HepG2 (cell line): Measurements from ENCODE around the gene WDCP. TPM values are rescaled to one million over a fixed set of nuclear protein-coding genes. Genes with fewer than 3 reads are reported as not detected.

Experiments
- FOXO4 ChIP-seq: sonication (generic); formaldehyde crosslinking; conservative IDR thresholded peaks from 2 replicates; pipeline ENCODE4 v1.8.1; 2023; ENCODE audit warnings: missing genetic modification reagents
- GATA4 ChIP-seq: sonication (generic); IDR thresholded peaks from 2 replicates; pipeline ENCODE4 v1.6.1; 2016; ENCODE audit warnings: antibody characterized with exemption, low read depth, borderline replicate concordance
- HIVEP1 ChIP-seq: sonication (generic); formaldehyde crosslinking; IDR thresholded peaks from 2 replicates; pipeline ENCODE4 v1.4.0; 2020; ENCODE audit warnings: mild to moderate bottlenecking, missing genetic modification reagents
- NFE2L1 ChIP-seq: sonication (generic); formaldehyde crosslinking; IDR thresholded peaks from 2 replicates; pipeline ENCODE4 v1.4.0; 2020; ENCODE audit warnings: missing genetic modification reagents, mild to moderate bottlenecking, borderline replicate concordance
- PHF20 ChIP-seq: sonication (generic); formaldehyde crosslinking; IDR thresholded peaks from 2 replicates; pipeline ENCODE4 v1.5.0; 2020; ENCODE audit warnings: mild to moderate bottlenecking, missing genetic modification reagents
- REST ChIP-seq, 2 experiments: IDR thresholded peaks; 2 replicates each; pipeline ENCODE4 v1.6.1; 2011 to 2012; ENCODE audit warnings: low read length in 2 of 2, borderline replicate concordance in 1 of 2, low read depth in 1 of 2, mild to moderate bottlenecking in 1 of 2, moderate library complexity in 1 of 2
- SOX5 ChIP-seq: IDR thresholded peaks from 2 replicates; pipeline ENCODE4 v1.6.1; 2016; ENCODE audit warnings: borderline replicate concordance
- TBX2 ChIP-seq: sonication (generic); formaldehyde crosslinking; IDR thresholded peaks from 2 replicates; pipeline ENCODE4 v1.5.0; 2020; ENCODE audit warnings: missing genetic modification reagents, mild to moderate bottlenecking, borderline replicate concordance
- ZFP90 ChIP-seq: sonication (generic); formaldehyde crosslinking; IDR thresholded peaks from 2 replicates; pipeline ENCODE4 v1.8.0; 2022; ENCODE audit warnings: missing genetic modification reagents, mild to moderate bottlenecking, inconsistent platforms, borderline replicate concordance
- ZNF274 ChIP-seq: sonication (generic); formaldehyde crosslinking; IDR thresholded peaks from 2 replicates; pipeline ENCODE4 v1.5.1; 2020; ENCODE audit warnings: mild to moderate bottlenecking, missing genetic modification reagents
- ZNF431 ChIP-seq: sonication (generic); formaldehyde crosslinking; IDR thresholded peaks from 2 replicates; pipeline ENCODE4 v1.9.0; 2022; ENCODE audit warnings: missing genetic modification reagents, low read depth, mild to moderate bottlenecking, borderline replicate concordance
- ZNF646 ChIP-seq: sonication (generic); formaldehyde crosslinking; IDR thresholded peaks from 2 replicates; pipeline ENCODE4 v1.9.0; 2021; ENCODE audit warnings: mild to moderate bottlenecking, missing genetic modification reagents
- ZNF749 ChIP-seq: sonication (generic); formaldehyde crosslinking; IDR thresholded peaks from 2 replicates; pipeline ENCODE4 v1.8.0; 2022; ENCODE audit warnings: mild to moderate bottlenecking, missing genetic modification reagents, moderate library complexity, borderline replicate concordance
- ZNF775 ChIP-seq: sonication (generic); formaldehyde crosslinking; IDR thresholded peaks from 2 replicates; pipeline ENCODE4 v1.4.0; 2020; ENCODE audit warnings: missing genetic modification reagents, mild to moderate bottlenecking, moderate library complexity, borderline replicate concordance
- ZNF792 ChIP-seq: IDR thresholded peaks from 2 replicates; pipeline ENCODE4 v1.6.1; 2016
- ZSCAN31 ChIP-seq: sonication (generic); formaldehyde crosslinking; IDR thresholded peaks from 2 replicates; pipeline ENCODE4 v1.5.0; 2020; ENCODE audit warnings: low read depth, mild to moderate bottlenecking, missing genetic modification reagents
- polyA plus RNA-seq, 8 experiments: library from polyadenylated mRNA; depleted of rRNA in 3 of 8; stranded (reverse) in 7 of 8; unstranded in 1 of 8; fragments of >200 nt; fragmentation: Illumina TruSeq in 4 of 8; extraction: Trizol in 4 of 8; gene quantifications; 2 replicates each; pipeline versions ENCODE4 v1.2.1 to v1.2.3, GENCODE V29; 2011 to 2016; ENCODE audit warnings: low read depth in 4 of 8, missing spikeins in 1 of 8, mixed read lengths in 1 of 8; ENCODE audit not compliant: insufficient read depth in 1 of 8
- total RNA-seq, 5 experiments: library from RNA; depleted of rRNA; stranded (reverse); fragments of >200 nt; fragmentation: Illumina TruSeq; extraction: Trizol; gene quantifications; 2 replicates each; pipeline ENCODE4 v1.2.3, GENCODE V29; 2016; ENCODE audit warnings: low read depth in 1 of 5

WDCP gene
- total and polyA plus RNA-seq, 2 of the 13 experiments (the other 11 are each of a cell fraction or from before 2014, with no cell fraction given): 17.4 to 22.6 TPM

GRCh38 chr2:24021122-24021998 lies 25.8 kb downstream of the WDCP start (continued):
- TF ChIP-seq REST (IDR thresholded peaks at IDR 0.05; ENCODE audit: borderline replicate concordance in 1 of 2, low read depth in 1 of 2, low read length in 2 of 2): no peak
- TF ChIP-seq SOX5: no peak
- no peak for TF ChIP-seq ZNF775 (CRISPR knock-in tag)
- TF ChIP-seq ZFP90 (CRISPR knock-in tag): no peak
- no peak for TF ChIP-seq PHF20 (CRISPR knock-in tag)
- TF ChIP-seq ZNF792 (CRISPR knock-in tag): 0 out of 2 replicates have a peak, but pooled peaks have one; percentile 61
- TF ChIP-seq HIVEP1: no peak
- peak; percentile 56; the same call in 1 of the 2 replicates for TF ChIP-seq TBX2 (CRISPR knock-in tag)
- TF ChIP-seq ZNF749 (CRISPR knock-in tag): no peak
- no peak for TF ChIP-seq GATA4
- TF ChIP-seq ZSCAN31 (CRISPR knock-in tag): 0 out of 2 replicates have a peak, but pooled peaks have one; percentile 45
- TF ChIP-seq NFE2L1: no peak
- 0 out of 2 replicates have a peak, but pooled peaks have one; percentile 53 for TF ChIP-seq ZNF274 (CRISPR knock-in tag)
- no peak for TF ChIP-seq ZNF431
- no peak for TF ChIP-seq ZNF646 (CRISPR knock-in tag)
- TF ChIP-seq FOXO4 (CRISPR knock-in tag): no peak
